OCI-LY1 (cell line): ENCODE results near the gene KLHDC4.

Source experiments
- EZH2 ChIP-seq: fragments of 200-600 bp; sonication (generic), shearing (Covaris generic); IDR thresholded peaks from 2 replicates; pipeline ENCODE4 v1.8.0; 2017; ENCODE audit warnings: borderline replicate concordance, mixed run types, mild to moderate bottlenecking, antibody characterized with exemption, low read length, moderate library complexity, mixed read lengths
- TF ChIP-seq, protein P1 (sequence below): fragments of 200-600 bp; sonication (generic), shearing (Covaris generic); IDR thresholded peaks from 2 replicates; pipeline ENCODE4 v1.5.1; 2017; ENCODE audit warnings: mild to moderate bottlenecking, antibody characterized with exemption, low read length, moderate library complexity, mixed read lengths

DNA sequence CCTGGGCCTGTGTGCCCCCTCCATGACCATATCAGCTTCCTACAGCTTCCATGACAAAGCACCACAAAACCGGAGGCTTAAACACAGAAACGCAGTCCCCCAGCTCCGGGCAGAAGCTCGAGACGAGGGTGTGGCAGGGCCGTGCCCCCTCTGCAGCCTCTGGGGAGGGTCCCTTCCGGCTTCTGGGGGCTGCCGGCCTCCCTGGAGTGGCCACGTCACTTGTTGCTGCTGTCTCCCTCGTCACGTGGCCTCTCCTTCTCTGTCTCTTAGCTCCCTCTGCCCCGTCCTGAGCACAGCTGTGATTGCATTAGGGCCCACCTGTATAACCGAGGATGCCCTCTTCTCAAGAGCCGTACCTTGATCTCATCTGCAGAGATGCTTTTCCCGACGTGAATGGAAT, 98.9 kb downstream of the KLHDC4 start:
- TF ChIP-seq EZH2, result no peak
- TF ChIP-seq, protein P1, sequence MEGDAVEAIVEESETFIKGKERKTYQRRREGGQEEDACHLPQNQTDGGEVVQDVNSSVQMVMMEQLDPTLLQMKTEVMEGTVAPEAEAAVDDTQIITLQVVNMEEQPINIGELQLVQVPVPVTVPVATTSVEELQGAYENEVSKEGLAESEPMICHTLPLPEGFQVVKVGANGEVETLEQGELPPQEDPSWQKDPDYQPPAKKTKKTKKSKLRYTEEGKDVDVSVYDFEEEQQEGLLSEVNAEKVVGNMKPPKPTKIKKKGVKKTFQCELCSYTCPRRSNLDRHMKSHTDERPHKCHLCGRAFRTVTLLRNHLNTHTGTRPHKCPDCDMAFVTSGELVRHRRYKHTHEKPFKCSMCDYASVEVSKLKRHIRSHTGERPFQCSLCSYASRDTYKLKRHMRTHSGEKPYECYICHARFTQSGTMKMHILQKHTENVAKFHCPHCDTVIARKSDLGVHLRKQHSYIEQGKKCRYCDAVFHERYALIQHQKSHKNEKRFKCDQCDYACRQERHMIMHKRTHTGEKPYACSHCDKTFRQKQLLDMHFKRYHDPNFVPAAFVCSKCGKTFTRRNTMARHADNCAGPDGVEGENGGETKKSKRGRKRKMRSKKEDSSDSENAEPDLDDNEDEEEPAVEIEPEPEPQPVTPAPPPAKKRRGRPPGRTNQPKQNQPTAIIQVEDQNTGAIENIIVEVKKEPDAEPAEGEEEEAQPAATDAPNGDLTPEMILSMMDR, result no peak
